D721Med (cell line): Measurements from ENCODE around the gene SEPHS1.
A peak's percentile ranks its signal among the peaks of the same experiment; 100 is the strongest.

Experiments
- DNase-seq: peaks from one replicate; pipeline ENCODE4 v3.0.0; 2011; ENCODE audit warnings: low spot score; ENCODE audit not compliant: insufficient read length
- FAIRE-seq: peaks from 2 replicates; lab custom pipeline; 2011; peaks lifted over from hg19 to GRCh38; lab: Jason Lieb, UNC
- TF ChIP-seq, protein P1 (sequence below): IDR thresholded peaks from 2 replicates; pipeline ENCODE4 v1.5.1; 2012; ENCODE audit warnings: mild to moderate bottlenecking, control low read depth; ENCODE audit not compliant: insufficient read depth; ENCODE audit errors: missing control alignments

The SEPHS1 gene

GRCh38 chr10:13347500-13348156 is 465 bp downstream of the SEPHS1 start:
- TF ChIP-seq, protein P1, sequence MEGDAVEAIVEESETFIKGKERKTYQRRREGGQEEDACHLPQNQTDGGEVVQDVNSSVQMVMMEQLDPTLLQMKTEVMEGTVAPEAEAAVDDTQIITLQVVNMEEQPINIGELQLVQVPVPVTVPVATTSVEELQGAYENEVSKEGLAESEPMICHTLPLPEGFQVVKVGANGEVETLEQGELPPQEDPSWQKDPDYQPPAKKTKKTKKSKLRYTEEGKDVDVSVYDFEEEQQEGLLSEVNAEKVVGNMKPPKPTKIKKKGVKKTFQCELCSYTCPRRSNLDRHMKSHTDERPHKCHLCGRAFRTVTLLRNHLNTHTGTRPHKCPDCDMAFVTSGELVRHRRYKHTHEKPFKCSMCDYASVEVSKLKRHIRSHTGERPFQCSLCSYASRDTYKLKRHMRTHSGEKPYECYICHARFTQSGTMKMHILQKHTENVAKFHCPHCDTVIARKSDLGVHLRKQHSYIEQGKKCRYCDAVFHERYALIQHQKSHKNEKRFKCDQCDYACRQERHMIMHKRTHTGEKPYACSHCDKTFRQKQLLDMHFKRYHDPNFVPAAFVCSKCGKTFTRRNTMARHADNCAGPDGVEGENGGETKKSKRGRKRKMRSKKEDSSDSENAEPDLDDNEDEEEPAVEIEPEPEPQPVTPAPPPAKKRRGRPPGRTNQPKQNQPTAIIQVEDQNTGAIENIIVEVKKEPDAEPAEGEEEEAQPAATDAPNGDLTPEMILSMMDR, result no peak
- peak; percentile 62 for DNase-seq
- no peak for FAIRE-seq

GRCh38 chr10:13347043-13347499 is 1.0 kb downstream of the SEPHS1 start:
- DNase-seq, result no peak
- no peak for FAIRE-seq
- TF ChIP-seq, protein P1, result no peak

- DNase-seq (no peak), FAIRE-seq (no peak)
- TF ChIP-seq, protein P1, result no peak
Measured at GRCh38 chr10:13346283-13347042, 1.6 kb downstream of the SEPHS1 start.

GRCh38 chr10:13340626-13341376 is 7.3 kb downstream of the SEPHS1 start:
- FAIRE-seq (no peak), DNase-seq (no peak)
- TF ChIP-seq, protein P1, result no peak

DNA sequence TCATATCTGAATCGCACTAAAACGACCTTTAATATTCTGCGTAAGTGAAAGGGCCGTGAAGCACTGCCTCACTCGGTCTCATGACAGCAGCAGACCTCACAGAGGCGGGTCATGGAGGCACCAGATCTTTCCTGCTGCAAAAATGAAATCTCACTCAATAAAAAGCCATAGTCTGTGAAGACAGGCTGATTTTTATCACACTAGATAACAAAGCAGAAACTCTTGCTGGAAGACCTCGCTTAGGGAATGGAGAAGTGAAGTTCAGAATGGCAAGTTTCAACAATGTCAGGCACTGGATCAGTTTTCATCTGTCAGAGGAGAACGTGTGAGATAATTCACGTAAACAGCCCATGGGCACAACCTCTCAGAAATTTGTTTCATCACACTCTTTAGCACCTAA is 8.0 kb downstream of the SEPHS1 start:
- FAIRE-seq (no peak), DNase-seq (no peak)
- TF ChIP-seq, protein P1, result no peak

GRCh38 chr10:13338390-13339110 is 9.5 kb downstream of the SEPHS1 start:
- no peak for FAIRE-seq

More at GRCh38 chr10:13338390-13339110, 9.5 kb downstream of the SEPHS1 start:
- TF ChIP-seq, protein P1, result no peak
- no peak for DNase-seq
